ENCODE data around the gene PGK1.
"Not testable (repeated sequence)": the region's sequence is repeated elsewhere in the genome, so short reads cannot be mapped to it uniquely, and the experiment has no call there.

PGK1 gene

GRCh38 chrX:78116365-78116764, 12.3 kb downstream of the PGK1 start:
- DNase-seq (ENCODE audit: low spot score), result no peak

- DNase-seq (ENCODE audit: low spot score), result no peak
These were observed 12.7 kb downstream of the PGK1 start for GRCh38 chrX:78116766-78117165.

GRCh38 chrX:78118628-78119027, 14.6 kb downstream of the PGK1 start:
- no peak for DNase-seq (ENCODE audit: low spot score)

- no peak for DNase-seq (ENCODE audit: low spot score)
These were observed 15.6 kb downstream of the PGK1 start for GRCh38 chrX:78119521-78120227.

GRCh38 chrX:78123190-78123589, 19.1 kb downstream of the PGK1 start:
- DNase-seq (ENCODE audit: low spot score), result no peak

GRCh38 chrX:78124307-78124706, 20.3 kb downstream of the PGK1 start:
- no peak for DNase-seq (ENCODE audit: low spot score)

GRCh38 chrX:78125148-78125547, 21.1 kb downstream of the PGK1 start:
- DNase-seq (ENCODE audit: low spot score), result no peak

- DNase-seq (ENCODE audit: low spot score), result not testable (repeated sequence)
These were observed 21.7 kb downstream of the PGK1 start for GRCh38 chrX:78125781-78126180.

GRCh38 chrX:78129714-78130113, 25.7 kb downstream of the PGK1 start:
- no peak for DNase-seq (ENCODE audit: low spot score)

GRCh38 chrX:78130396-78130795, 26.3 kb downstream of the PGK1 start:
- DNase-seq (ENCODE audit: low spot score), result no peak

GRCh38 chrX:78131117-78131516, 27.1 kb downstream of the PGK1 start:
- no peak for DNase-seq (ENCODE audit: low spot score)

GRCh38 chrX:78133238-78133960, 29.4 kb downstream of the PGK1 start:
- DNase-seq (ENCODE audit: low spot score), result no peak

GRCh38 chrX:78139160-78140123, 35.4 kb downstream of the PGK1 start, which contains the start of gene TAF9B:
Gene TAF9B, minus strand, starts transcription at chrX:78139650. Its CDS starts 39 bp downstream, at chrX:78139611.
- peak; percentile 80 for DNase-seq (ENCODE audit: low spot score)

GRCh38 chrX:78140206-78140605, 36.2 kb downstream of the PGK1 start:
- DNase-seq (ENCODE audit: low spot score), result no peak

GRCh38 chrX:78147002-78147540, 43.0 kb downstream of the PGK1 start:
- DNase-seq (ENCODE audit: low spot score), result not testable (repeated sequence)

GRCh38 chrX:78157373-78157772, 53.3 kb downstream of the PGK1 start:
- DNase-seq (ENCODE audit: low spot score), result not testable (repeated sequence)

- not testable (repeated sequence) for DNase-seq (ENCODE audit: low spot score)
These were observed 53.8 kb downstream of the PGK1 start for GRCh38 chrX:78157846-78158245.

- not testable (repeated sequence) for DNase-seq (ENCODE audit: low spot score)
These were observed 56.7 kb downstream of the PGK1 start for GRCh38 chrX:78160711-78161110.

- DNase-seq (ENCODE audit: low spot score), result not testable (repeated sequence)
These were observed 59.1 kb downstream of the PGK1 start for GRCh38 chrX:78163175-78163574.

GRCh38 chrX:78165425-78165824, 61.4 kb downstream of the PGK1 start:
- DNase-seq (ENCODE audit: low spot score), result no peak

GRCh38 chrX:78168065-78168464, 64.0 kb downstream of the PGK1 start:
- peak; percentile 1 for DNase-seq (ENCODE audit: low spot score)
